ENCODE measurements around the gene CDK14.

DNA sequence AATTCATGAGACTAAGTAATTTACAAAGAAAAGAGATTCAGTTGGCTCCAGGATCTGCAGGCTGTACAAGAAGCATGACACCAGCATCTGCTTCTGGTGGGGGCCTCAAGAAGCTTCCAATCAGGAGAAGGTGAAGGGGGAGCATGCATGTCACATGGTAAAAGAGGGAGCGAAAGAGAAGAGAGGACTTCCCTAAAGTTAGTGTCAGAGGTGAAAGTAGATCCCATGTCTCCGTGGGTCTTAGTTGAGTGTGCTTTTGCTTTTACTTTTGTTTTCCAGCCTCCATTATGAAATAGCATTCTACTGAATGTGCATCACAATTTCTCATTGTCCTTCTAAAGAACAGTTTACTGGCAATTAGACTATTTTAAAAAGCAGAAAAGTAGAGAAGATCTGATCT lies 454.6 kb downstream of the CDK14 start:
- TF ChIP-seq POLR2AphosphoS5 (IDR thresholded peaks at IDR 0.05; ENCODE audit: borderline replicate concordance, low read depth, low read length): no peak
- no peak for TF ChIP-seq EZH2 (IDR thresholded peaks at IDR 0.05)
- TF ChIP-seq FOXP2 (optimal IDR thresholded peaks at IDR 0.05; ENCODE audit: control extremely low read depth, extremely low read length, insufficient read depth): no peak

Data from SK-N-MC (cell line).